Measurements from ENCODE around the gene FAXDC2.
"Not testable (repeated sequence)": the region's sequence is repeated elsewhere in the genome, so short reads cannot be mapped to it uniquely, and the experiment has no call there.

The FAXDC2 gene

GRCh38 chr5:154861946-154862345, 11.5 kb upstream of the FAXDC2 start:
- DNase-seq (ENCODE audit: low read depth), result no peak

- no peak for DNase-seq (ENCODE audit: low read depth)
These were observed 10.4 kb upstream of the FAXDC2 start for GRCh38 chr5:154860765-154861164.

- no peak for DNase-seq (ENCODE audit: low read depth)
These were observed 9.7 kb upstream of the FAXDC2 start for GRCh38 chr5:154860123-154860522.

- no peak for DNase-seq (ENCODE audit: low read depth)
These were observed 8.8 kb upstream of the FAXDC2 start for GRCh38 chr5:154858972-154859871.

GRCh38 chr5:154858297-154858971, 8.0 kb upstream of the FAXDC2 start, which contains the start of gene CNOT8:
Gene CNOT8 (plus strand): TSS chr5:154858627. CDS start chr5:154863279, 4,652 bp downstream.
- DNase-seq (ENCODE audit: low read depth), result peak; percentile 97

GRCh38 chr5:154857530-154858296, 7.3 kb upstream of the FAXDC2 start:
- peak; percentile 97 for DNase-seq (ENCODE audit: low read depth)

GRCh38 chr5:154851351-154851750, 948 bp upstream of the FAXDC2 start:
- no peak for DNase-seq (ENCODE audit: low read depth)

- no peak for DNase-seq (ENCODE audit: low read depth)
These were observed 607 bp downstream of the FAXDC2 start for GRCh38 chr5:154849791-154850201.

GRCh38 chr5:154849264-154849785, 1.1 kb downstream of the FAXDC2 start:
- no peak for DNase-seq (ENCODE audit: low read depth)

GRCh38 chr5:154844809-154845208, 5.6 kb downstream of the FAXDC2 start:
- no peak for DNase-seq (ENCODE audit: low read depth)

GRCh38 chr5:154842689-154843530, 7.5 kb downstream of the FAXDC2 start:
- no peak for DNase-seq (ENCODE audit: low read depth)

GRCh38 chr5:154841273-154841661, 9.1 kb downstream of the FAXDC2 start:
- no peak for DNase-seq (ENCODE audit: low read depth)

- DNase-seq (ENCODE audit: low read depth), result no peak
These were observed 9.7 kb downstream of the FAXDC2 start for GRCh38 chr5:154840435-154841272.

- DNase-seq (ENCODE audit: low read depth), result no peak
These were observed 13.1 kb downstream of the FAXDC2 start for GRCh38 chr5:154837009-154837901.

- no peak for DNase-seq (ENCODE audit: low read depth)
These were observed 14.2 kb downstream of the FAXDC2 start for GRCh38 chr5:154836225-154836624.

GRCh38 chr5:154835701-154836052, 14.7 kb downstream of the FAXDC2 start:
- DNase-seq (ENCODE audit: low read depth), result not testable (repeated sequence)

GRCh38 chr5:154834053-154834452, 16.4 kb downstream of the FAXDC2 start:
- no peak for DNase-seq (ENCODE audit: low read depth)

GRCh38 chr5:154832804-154833203, 17.6 kb downstream of the FAXDC2 start:
- not testable (repeated sequence) for DNase-seq (ENCODE audit: low read depth)

GRCh38 chr5:154831451-154831850, 19.0 kb downstream of the FAXDC2 start:
- DNase-seq (ENCODE audit: low read depth), result no peak
